ENCODE results near the gene ADAMTS2.

ADAMTS2 gene

GRCh38 chr5:179294131-179294780 is 51.0 kb downstream of the ADAMTS2 start:
- Histone ChIP-seq H2AK5ac (ENCODE audit: low read depth, low read length) (no peak overlapping the region), H3K14ac (ENCODE audit: low read length) (no peak overlapping the region), H3K79me1 (ENCODE audit: low read depth, low read length) (no peaks in the 10 kb centered on the region), H2BK120ac (ENCODE audit: low read depth, low read length) (no peak overlapping the region), H3K36me3 (replicated peaks in 1 of 2; ENCODE audit: control insufficient read depth in 2 of 2, insufficient read depth in 2 of 2, low read length in 2 of 2) (no peaks in the 10 kb centered on the region), H2BK5ac (ENCODE audit: low read length) (no peak overlapping the region), H4K91ac (ENCODE audit: low read depth, low read length, poor library complexity) (no peak overlapping the region), H3K4me2 (ENCODE audit: insufficient read depth, low read length, poor library complexity, severe bottlenecking) (no peak overlapping the region), H3K9ac (ENCODE audit: low read depth, low read length, poor library complexity) (no peak overlapping the region), H2AFZ (ENCODE audit: low read length) (no peak overlapping the region), H3K9me3 (replicated peaks in 1 of 2; ENCODE audit: control insufficient read depth in 2 of 2, insufficient read depth in 1 of 2, low read depth in 1 of 2, low read length in 2 of 2) (no peaks in the 10 kb centered on the region), H2BK12ac (ENCODE audit: low read length) (no peak overlapping the region), H3K4me3 (ENCODE audit: low read length in 2 of 2) (no peak overlapping the region), H3K4me1 (ENCODE audit: control insufficient read depth in 2 of 2, insufficient read depth in 1 of 2, low read depth in 1 of 2, low read length in 2 of 2) (peaks cover 0 to 11% of the 10 kb centered on the region in 2 donors), H2BK15ac (ENCODE audit: low read length) (no peak overlapping the region), H3K23ac (ENCODE audit: low read depth, low read length, poor library complexity) (no peak overlapping the region), H3K18ac (ENCODE audit: low read length) (no peak overlapping the region), H3K27me3 (ENCODE audit: control insufficient read depth in 3 of 3, insufficient read depth in 3 of 3, low read depth in 1 of 3, low read length in 3 of 3) (peaks cover 0 to 4% (median 0%) of the 10 kb centered on the region in 3 experiments), H4K8ac (ENCODE audit: low read depth, low read length) (no peak overlapping the region), H3K4ac (ENCODE audit: low read length) (no peak overlapping the region), H3K27ac (replicated peaks; ENCODE audit: low read length) (no peak overlapping the region)
- no peak for DNase-seq (ENCODE audit: low spot score)
- WGBS, 2 donors (ENCODE audit: extremely low coverage in 2 of 2, insufficient read length in 2 of 2, insufficient replicate concordance in 1 of 2) = no CpG with 5 or more reads among the region's 12 CpGs

- Histone ChIP-seq H3K4me3 (ENCODE audit: low read length in 2 of 2) (no peak overlapping the region), H2BK15ac (ENCODE audit: low read length) (no peak overlapping the region), H2AK5ac (ENCODE audit: low read depth, low read length) (no peak overlapping the region), H2BK120ac (ENCODE audit: low read depth, low read length) (no peak overlapping the region), H3K9me3 (replicated peaks in 1 of 2; ENCODE audit: control insufficient read depth in 2 of 2, insufficient read depth in 1 of 2, low read depth in 1 of 2, low read length in 2 of 2) (no peaks in the 10 kb centered on the region), H2BK5ac (ENCODE audit: low read length) (no peak overlapping the region), H3K18ac (ENCODE audit: low read length) (peak overlapping the region; percentile 76), H3K27ac (replicated peaks; ENCODE audit: low read length) (peak overlapping the region; percentile 41), H3K23ac (ENCODE audit: low read depth, low read length, poor library complexity) (no peak overlapping the region), H4K8ac (ENCODE audit: low read depth, low read length) (no peak overlapping the region), H3K4ac (ENCODE audit: low read length) (no peak overlapping the region), H3K79me1 (ENCODE audit: low read depth, low read length) (peaks cover 2% of the 10 kb centered on the region), H2BK12ac (ENCODE audit: low read length) (no peak overlapping the region), H2AFZ (ENCODE audit: low read length) (no peak overlapping the region), H3K36me3 (replicated peaks in 1 of 2; ENCODE audit: control insufficient read depth in 2 of 2, insufficient read depth in 2 of 2, low read length in 2 of 2) (no peaks in the 10 kb centered on the region), H3K4me2 (ENCODE audit: insufficient read depth, low read length, poor library complexity, severe bottlenecking) (no peak overlapping the region), H3K27me3 (ENCODE audit: control insufficient read depth in 3 of 3, insufficient read depth in 3 of 3, low read depth in 1 of 3, low read length in 3 of 3) (peaks cover 0 to 4% (median 0%) of the 10 kb centered on the region in 3 experiments), H3K4me1 (ENCODE audit: control insufficient read depth in 2 of 2, insufficient read depth in 1 of 2, low read depth in 1 of 2, low read length in 2 of 2) (peaks cover 0 to 11% of the 10 kb centered on the region in 2 donors), H3K9ac (ENCODE audit: low read depth, low read length, poor library complexity) (no peak overlapping the region), H4K91ac (ENCODE audit: low read depth, low read length, poor library complexity) (no peak overlapping the region), H3K14ac (ENCODE audit: low read length) (no peak overlapping the region)
- no CpG with 5 or more reads among the region's 16 CpGs for WGBS, 2 donors (ENCODE audit: extremely low coverage in 2 of 2, insufficient read length in 2 of 2, insufficient replicate concordance in 1 of 2)
- no peak for DNase-seq (ENCODE audit: low spot score)
Observed at GRCh38 chr5:179292681-179293635, 52.3 kb downstream of the ADAMTS2 start.

GRCh38 chr5:179292202-179292601 is 53.1 kb downstream of the ADAMTS2 start:
- H2BK15ac ChIP-seq (ENCODE audit: low read length) = no peak overlapping the region
- no peaks in the 10 kb centered on the region for H3K9me3 ChIP-seq (replicated peaks in 1 of 2; ENCODE audit: control insufficient read depth in 2 of 2, insufficient read depth in 1 of 2, low read depth in 1 of 2, low read length in 2 of 2)
- no peak overlapping the region for H2BK5ac ChIP-seq (ENCODE audit: low read length)
- H3K27me3 ChIP-seq (ENCODE audit: control insufficient read depth in 3 of 3, insufficient read depth in 3 of 3, low read depth in 1 of 3, low read length in 3 of 3) = peaks cover 0 to 4% (median 0%) of the 10 kb centered on the region in 3 experiments
- no CpG with 5 or more reads among the region's 7 CpGs for WGBS, 2 donors (ENCODE audit: extremely low coverage in 2 of 2, insufficient read length in 2 of 2, insufficient replicate concordance in 1 of 2)
- H2BK120ac ChIP-seq (ENCODE audit: low read depth, low read length) = no peak overlapping the region
- no peak overlapping the region for H3K14ac ChIP-seq (ENCODE audit: low read length)
- H3K23ac ChIP-seq (ENCODE audit: low read depth, low read length, poor library complexity) = peak overlapping the region; percentile 31
- no peak overlapping the region for H3K4me2 ChIP-seq (ENCODE audit: insufficient read depth, low read length, poor library complexity, severe bottlenecking)
- no peak overlapping the region for H3K27ac ChIP-seq (replicated peaks; ENCODE audit: low read length)
- H3K79me1 ChIP-seq (ENCODE audit: low read depth, low read length) = peaks cover 2% of the 10 kb centered on the region
- no peak overlapping the region for H4K8ac ChIP-seq (ENCODE audit: low read depth, low read length)
- DNase-seq (ENCODE audit: low spot score) = no peak
- H3K4me3 ChIP-seq (ENCODE audit: low read length in 2 of 2) = no peak overlapping the region
- H4K91ac ChIP-seq (ENCODE audit: low read depth, low read length, poor library complexity) = no peak overlapping the region
- H2BK12ac ChIP-seq (ENCODE audit: low read length) = no peak overlapping the region
- H3K36me3 ChIP-seq (replicated peaks in 1 of 2; ENCODE audit: control insufficient read depth in 2 of 2, insufficient read depth in 2 of 2, low read length in 2 of 2) = no peaks in the 10 kb centered on the region
- no peak overlapping the region for H3K9ac ChIP-seq (ENCODE audit: low read depth, low read length, poor library complexity)
- no peak overlapping the region for H3K4ac ChIP-seq (ENCODE audit: low read length)
- no peak overlapping the region for H3K18ac ChIP-seq (ENCODE audit: low read length)
- H2AFZ ChIP-seq (ENCODE audit: low read length) = no peak overlapping the region
- H3K4me1 ChIP-seq (ENCODE audit: control insufficient read depth in 2 of 2, insufficient read depth in 1 of 2, low read depth in 1 of 2, low read length in 2 of 2) = peaks cover 0 to 11% of the 10 kb centered on the region in 2 donors
- H2AK5ac ChIP-seq (ENCODE audit: low read depth, low read length) = no peak overlapping the region
